Caco-2 (cell line): Measurements from ENCODE around the gene VPS37D. TPM values are rescaled to one million over a fixed set of nuclear protein-coding genes. Genes with fewer than 3 reads are reported as not detected.
"Not testable (repeated sequence)": the region's sequence is repeated elsewhere in the genome, so short reads cannot be mapped to it uniquely, and the experiment has no call there.

Experiments
- BruUV-seq: library from RNA; stranded (reverse); fragments of 400-500 nt; replicated peaks from 2 replicates; lab custom pipeline; 2021; lab: Mats Ljungman, UMichigan
- CTCF ChIA-PET: fragments of 300-600 bp; sonication (Branson Sonifier 250); formaldehyde crosslinking; loops from one replicate; lab custom pipeline; 2022; ENCODE audit warnings: antibody characterized with exemption; lab: Charles Lee
- POLR2A ChIA-PET: fragments of 300-600 bp; sonication (Branson Sonifier 250); formaldehyde crosslinking; loops from one replicate; lab custom pipeline; 2022; ENCODE audit warnings: antibody characterized with exemption; lab: Charles Lee
- DNase-seq, 2 experiments: peaks; one replicate each; pipeline versions ENCODE4 v3.0.0 to v3.0.0-alpha.2; 2020 to 2022
- H3K27me3 ChIP-seq: replicated peaks from 2 replicates; pipeline ENCODE4 v1.6.0; 2011; ENCODE audit warnings: low read length; ENCODE audit not compliant: control insufficient read depth, insufficient read depth
- H3K36me3 ChIP-seq: 2 replicates; pipeline ENCODE4 v1.5.1; 2011; ENCODE audit warnings: low read length; ENCODE audit not compliant: control insufficient read depth, insufficient read depth
- H3K4me1 ChIP-seq: fragments of 250-450 bp; sonication (Bioruptor Pico); 2 replicates; pipeline ENCODE4 v1.5.1; 2020; ENCODE audit warnings: mild to moderate bottlenecking
- H3K4me3 ChIP-seq: 2 replicates; pipeline ENCODE4 v1.5.1; 2011; ENCODE audit warnings: low read depth, mild to moderate bottlenecking, control low read depth, low read length
- H3K9me3 ChIP-seq: fragments of 250-450 bp; sonication (Bioruptor Pico); 2 replicates; pipeline ENCODE4 v1.5.1; 2020; ENCODE audit warnings: mild to moderate bottlenecking, moderate library complexity
- H3K27ac Mint-ChIP-seq: one replicate; pipeline ENCODE4 v1.8.0; 2022; ENCODE audit warnings: mixed read lengths; ENCODE audit not compliant: unreplicated experiment
- H3K27me3 Mint-ChIP-seq: one replicate; pipeline ENCODE4 v1.8.0; 2022; ENCODE audit warnings: mixed read lengths; ENCODE audit not compliant: insufficient read depth, unreplicated experiment
- H3K36me3 Mint-ChIP-seq: one replicate; pipeline ENCODE4 v1.8.0; 2022; ENCODE audit warnings: mild to moderate bottlenecking, mixed read lengths; ENCODE audit not compliant: insufficient read depth, unreplicated experiment
- H3K4me1 Mint-ChIP-seq: one replicate; pipeline ENCODE4 v1.8.0; 2022; ENCODE audit warnings: low read depth, mixed read lengths; ENCODE audit not compliant: unreplicated experiment
- H3K4me3 Mint-ChIP-seq: one replicate; pipeline ENCODE4 v1.8.0; 2022; ENCODE audit warnings: mild to moderate bottlenecking, moderate library complexity, mixed read lengths; ENCODE audit not compliant: unreplicated experiment
- H3K9me3 Mint-ChIP-seq: one replicate; pipeline ENCODE4 v1.8.0; 2022; ENCODE audit warnings: mixed read lengths; ENCODE audit not compliant: unreplicated experiment
- CTCF ChIP-seq, 2 experiments: fragments of 200-600 bp in 1 of 2; IDR thresholded peaks; 1 replicate in 1 of 2; 2 replicates in 1 of 2; pipeline versions ENCODE4 v1.5.1 to v1.8.0; 2011 to 2022; ENCODE audit warnings: antibody characterized with exemption in 1 of 2, control low read depth in 1 of 2, inconsistent platforms in 1 of 2, low read depth in 1 of 2, low read length in 1 of 2, mild to moderate bottlenecking in 1 of 2, moderate library complexity in 1 of 2; ENCODE audit not compliant: insufficient read depth in 1 of 2, severe bottlenecking in 1 of 2, unreplicated experiment in 1 of 2
- intact Hi-C: fragments of 100-400 bp; cut with micrococcal nuclease; formaldehyde crosslinking; loops from one replicate; pipeline ENCODE4 v1.10.0; 2022; ENCODE audit not compliant: unreplicated experiment
- total RNA-seq: library from RNA; stranded (reverse); gene quantifications from 2 replicates; pipeline ENCODE4 v1.2.3, GENCODE V29; 2022

The VPS37D gene
- total RNA-seq, 1 experiment from 2014 or later = 2.7 TPM

GRCh38 chr7:73712773-73713172, 45.1 kb downstream of the VPS37D start:
- Histone ChIP-seq H3K4me3 (no peak overlapping the region), H3K9me3 (no peaks in the 10 kb centered on the region), H3K4me1 (peaks cover 27% of the 10 kb centered on the region), H3K27me3 (no peaks in the 10 kb centered on the region), H3K36me3 (no peaks in the 10 kb centered on the region; the same call in none of the 2 replicates)
- Mint-ChIP-seq H3K4me3 (no peak overlapping the region), H3K4me1 (peaks cover 8% of the 10 kb centered on the region), H3K27me3 (no peaks in the 10 kb centered on the region), H3K27ac (no peak overlapping the region), H3K36me3 (peaks cover 35% of the 10 kb centered on the region), H3K9me3 (no peaks in the 10 kb centered on the region)
- intact Hi-C loops = no loop called here
- ChIA-PET CTCF (no interaction called here), POLR2A (no interaction called here)
- no peak for DNase-seq
- TF ChIP-seq CTCF (IDR thresholded peaks at IDR 0.05; ENCODE audit: insufficient read depth in 1 of 2, low read depth in 1 of 2, low read length in 1 of 2, severe bottlenecking in 1 of 2, unreplicated experiment in 1 of 2) = no peak
- no TSS peak for BruUV-seq

GRCh38 chr7:73713319-73713718, 45.7 kb downstream of the VPS37D start:
- H3K4me1 Mint-ChIP-seq, BruUV-seq, intact Hi-C loops, H3K4me3 ChIP-seq, H3K9me3 Mint-ChIP-seq, H3K9me3 ChIP-seq, H3K36me3 ChIP-seq, H3K4me3 Mint-ChIP-seq, CTCF ChIA-PET, H3K27me3 Mint-ChIP-seq, POLR2A ChIA-PET, DNase-seq, H3K27me3 ChIP-seq, H3K27ac Mint-ChIP-seq: not testable (repeated sequence)
- H3K4me1 ChIP-seq = peaks cover 33% of the 10 kb centered on the region
- peaks cover 30% of the 10 kb centered on the region for H3K36me3 Mint-ChIP-seq

GRCh38 chr7:73715648-73716317, 48.2 kb downstream of the VPS37D start:
- Mint-ChIP-seq H3K4me3 (peak overlapping the region; percentile 41), H3K36me3 (peaks cover 26% of the 10 kb centered on the region), H3K4me1 (peaks cover 16% of the 10 kb centered on the region), H3K9me3 (no peaks in the 10 kb centered on the region), H3K27ac (peak overlapping the region; percentile 74), H3K27me3 (no peaks in the 10 kb centered on the region)
- no peaks in the 10 kb centered on the region for H3K9me3 ChIP-seq
- H3K36me3 ChIP-seq = no peaks in the 10 kb centered on the region; the same call in none of the 2 replicates
- no peaks in the 10 kb centered on the region for H3K27me3 ChIP-seq
- intact Hi-C loops = loop anchor here (1.0 to 5.0 kb wide), 3 partner anchors 14 to 93 kb away; partner anchors contain the start of genes BUD23, DNAJC30 and MLXIPL
- TF ChIP-seq CTCF (IDR thresholded peaks at IDR 0.05; ENCODE audit: insufficient read depth in 1 of 2, low read depth in 1 of 2, low read length in 1 of 2, severe bottlenecking in 1 of 2, unreplicated experiment in 1 of 2) = no peak
- no TSS peak for BruUV-seq
- ChIA-PET POLR2A (interaction anchor here (0.6 to 1.0 kb wide), 4 partner anchors 14 to 135 kb away, joined by 3 read pairs; no protein-coding TSS in a partner anchor), CTCF (interaction anchor here (0.6 to 1.3 kb wide), 4 partner anchors 10 to 109 kb away, joined by 5 to 11 read pairs (median 8); no protein-coding TSS in a partner anchor)
- peak; percentile 94 to 98 for DNase-seq
- peaks cover 38% of the 10 kb centered on the region for H3K4me1 ChIP-seq
- H3K4me3 ChIP-seq = no peak overlapping the region
